ENCODE results near the gene NEK8.

DNA sequence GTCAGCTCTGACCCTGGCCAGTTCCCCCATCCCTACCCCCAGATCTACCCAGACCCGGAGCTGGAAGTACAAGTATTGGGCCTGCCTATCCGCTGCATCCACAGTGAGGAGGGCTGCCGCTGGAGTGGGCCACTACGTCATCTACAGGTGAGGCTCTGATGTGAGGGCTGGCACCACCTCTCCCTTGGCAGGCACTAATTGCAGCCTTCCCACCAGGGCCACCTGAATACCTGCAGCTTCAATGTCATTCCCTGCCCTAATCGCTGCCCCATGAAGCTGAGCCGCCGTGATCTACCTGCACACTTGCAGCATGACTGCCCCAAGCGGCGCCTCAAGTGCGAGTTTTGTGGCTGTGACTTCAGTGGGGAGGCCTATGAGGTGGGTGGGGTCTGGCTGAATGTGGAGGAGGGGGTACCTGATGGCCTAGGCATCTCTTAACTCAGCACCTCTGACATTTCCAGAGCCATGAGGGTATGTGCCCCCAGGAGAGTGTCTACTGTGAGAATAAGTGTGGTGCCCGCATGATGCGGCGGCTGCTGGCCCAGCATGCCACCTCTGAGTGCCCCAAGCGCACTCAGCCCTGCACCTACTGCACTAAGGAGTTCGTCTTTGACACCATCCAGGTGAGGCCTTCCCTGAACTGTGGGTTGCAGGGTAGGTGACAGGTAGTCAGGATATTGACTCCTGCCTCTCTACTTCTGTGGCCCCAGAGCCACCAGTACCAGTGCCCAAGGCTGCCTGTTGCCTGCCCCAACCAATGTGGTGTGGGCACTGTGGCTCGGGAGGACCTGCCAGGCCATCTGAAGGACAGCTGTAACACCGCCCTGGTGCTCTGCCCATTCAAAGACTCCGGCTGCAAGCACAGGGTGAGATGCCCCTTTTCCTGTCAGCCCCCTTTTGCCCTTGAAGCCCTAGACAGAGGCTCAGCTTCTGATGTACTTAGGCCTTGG lies 19.5 kb downstream of the NEK8 start:
- no peak for TF ChIP-seq GATA2 (IDR thresholded peaks at IDR 0.05; ENCODE audit: low read depth, low read length)
- TF ChIP-seq GATA3 (IDR thresholded peaks at IDR 0.05; ENCODE audit: low read depth, low read length) = no peak

Data from SH-SY5Y (cell line).